GM12872 (cell line): ENCODE results near the gene IL2RA.

Experiments
- TF ChIP-seq, protein P1 (sequence below): IDR thresholded peaks from 3 replicates; pipeline ENCODE4 v1.5.1; 2011; ENCODE audit warnings: low read depth, mild to moderate bottlenecking, low read length, moderate library complexity; ENCODE audit not compliant: insufficient read depth

Gene IL2RA

DNA sequence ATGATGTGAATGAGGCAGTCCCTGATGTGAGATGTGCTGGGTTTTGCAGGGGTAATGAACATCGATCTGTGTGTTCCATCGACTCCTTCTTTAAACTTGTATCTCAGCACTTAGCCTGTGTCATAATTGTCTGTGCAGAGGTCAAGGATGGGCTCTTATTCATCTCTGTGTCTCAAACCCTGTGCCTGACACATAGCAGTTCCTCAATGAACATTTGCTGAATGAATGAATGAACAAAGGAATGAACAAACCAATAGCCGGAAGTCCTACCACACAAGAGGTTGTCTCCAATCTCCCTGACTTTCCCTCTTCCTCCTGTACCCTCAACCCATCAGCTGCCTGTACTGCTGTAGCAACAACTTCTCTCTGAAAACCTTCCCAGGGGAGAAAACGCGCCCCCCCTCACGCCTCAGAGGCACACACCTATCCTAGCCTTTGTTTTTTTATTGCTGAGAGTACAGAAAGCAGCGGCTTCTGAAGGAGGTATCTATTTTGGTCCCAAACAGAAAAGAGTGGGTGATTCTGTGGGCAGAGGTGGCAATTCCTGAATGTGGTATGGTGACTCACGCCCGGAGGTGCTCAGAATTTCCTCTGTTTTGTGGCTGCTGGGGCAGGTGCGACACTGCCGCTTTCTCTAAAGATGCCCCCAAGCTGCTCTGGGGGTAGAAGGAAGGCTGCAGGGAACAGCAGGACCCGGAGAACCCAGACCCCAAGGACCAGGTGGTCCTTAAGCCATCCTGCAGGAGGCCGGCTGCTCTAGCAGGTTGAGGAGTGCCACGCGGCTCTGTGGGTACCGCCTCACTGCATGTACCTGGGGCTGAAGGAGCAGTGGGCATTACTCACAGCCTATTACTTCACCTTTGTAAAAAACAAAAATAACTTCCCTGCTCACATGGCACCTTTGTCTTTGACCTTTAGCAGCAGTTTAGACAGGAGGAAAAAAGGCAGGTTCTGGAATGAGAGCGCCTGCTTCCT lies 9.6 kb downstream of the IL2RA start:
- TF ChIP-seq, protein P1, sequence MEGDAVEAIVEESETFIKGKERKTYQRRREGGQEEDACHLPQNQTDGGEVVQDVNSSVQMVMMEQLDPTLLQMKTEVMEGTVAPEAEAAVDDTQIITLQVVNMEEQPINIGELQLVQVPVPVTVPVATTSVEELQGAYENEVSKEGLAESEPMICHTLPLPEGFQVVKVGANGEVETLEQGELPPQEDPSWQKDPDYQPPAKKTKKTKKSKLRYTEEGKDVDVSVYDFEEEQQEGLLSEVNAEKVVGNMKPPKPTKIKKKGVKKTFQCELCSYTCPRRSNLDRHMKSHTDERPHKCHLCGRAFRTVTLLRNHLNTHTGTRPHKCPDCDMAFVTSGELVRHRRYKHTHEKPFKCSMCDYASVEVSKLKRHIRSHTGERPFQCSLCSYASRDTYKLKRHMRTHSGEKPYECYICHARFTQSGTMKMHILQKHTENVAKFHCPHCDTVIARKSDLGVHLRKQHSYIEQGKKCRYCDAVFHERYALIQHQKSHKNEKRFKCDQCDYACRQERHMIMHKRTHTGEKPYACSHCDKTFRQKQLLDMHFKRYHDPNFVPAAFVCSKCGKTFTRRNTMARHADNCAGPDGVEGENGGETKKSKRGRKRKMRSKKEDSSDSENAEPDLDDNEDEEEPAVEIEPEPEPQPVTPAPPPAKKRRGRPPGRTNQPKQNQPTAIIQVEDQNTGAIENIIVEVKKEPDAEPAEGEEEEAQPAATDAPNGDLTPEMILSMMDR = no peak

DNA sequence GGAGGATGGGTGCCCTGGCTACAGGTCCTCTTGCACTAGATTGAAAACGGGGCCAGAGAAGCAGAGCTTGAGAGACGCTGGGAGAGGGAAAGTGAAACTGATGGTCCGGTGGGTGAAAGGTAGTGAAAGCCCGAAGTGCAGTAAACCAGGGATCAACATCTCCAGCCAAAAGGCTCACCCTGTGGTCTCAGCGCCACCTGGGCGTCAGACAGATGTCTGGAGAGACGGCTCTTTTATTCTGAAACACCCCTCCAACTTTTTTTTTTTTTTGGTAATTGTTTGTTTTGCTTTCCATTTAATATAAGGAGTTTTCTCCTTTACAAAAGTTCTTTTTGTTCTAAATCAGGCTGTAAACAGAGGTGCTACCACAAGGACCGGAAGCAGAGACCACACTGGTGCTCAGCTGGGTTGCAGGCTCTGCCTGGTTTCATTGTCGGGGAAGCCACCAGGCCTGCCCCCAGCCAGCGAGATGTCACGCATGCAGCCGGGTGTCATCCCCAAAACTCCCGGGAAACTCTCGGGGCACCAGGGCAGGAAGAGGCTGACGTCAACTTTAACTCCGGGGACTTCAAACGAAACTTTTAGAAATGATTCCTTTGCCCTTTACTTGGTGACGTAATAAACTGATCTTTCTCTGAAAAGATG lies 11.2 kb downstream of the IL2RA start:
- TF ChIP-seq, protein P1 = peak; percentile 37; the same call in 2 of the 3 replicates

GRCh38 chr10:6049031-6049400 lies 13.2 kb downstream of the IL2RA start:
- TF ChIP-seq, protein P1 = no peak

- TF ChIP-seq, protein P1 = no peak
Observed at GRCh38 chr10:6048281-6049030, 13.7 kb downstream of the IL2RA start.

- TF ChIP-seq, protein P1 = no peak
Observed at GRCh38 chr10:6047847-6048246, 14.3 kb downstream of the IL2RA start.

GRCh38 chr10:6046773-6047611 lies 15.2 kb downstream of the IL2RA start:
- TF ChIP-seq, protein P1 = no peak
